ENCODE results near the gene TF. TPM values are rescaled to one million over a fixed set of nuclear protein-coding genes. Genes with fewer than 3 reads are reported as not detected.

Gene TF
- total RNA-seq, 1 donor from 2014 or later, result 3.9 TPM

DNA sequence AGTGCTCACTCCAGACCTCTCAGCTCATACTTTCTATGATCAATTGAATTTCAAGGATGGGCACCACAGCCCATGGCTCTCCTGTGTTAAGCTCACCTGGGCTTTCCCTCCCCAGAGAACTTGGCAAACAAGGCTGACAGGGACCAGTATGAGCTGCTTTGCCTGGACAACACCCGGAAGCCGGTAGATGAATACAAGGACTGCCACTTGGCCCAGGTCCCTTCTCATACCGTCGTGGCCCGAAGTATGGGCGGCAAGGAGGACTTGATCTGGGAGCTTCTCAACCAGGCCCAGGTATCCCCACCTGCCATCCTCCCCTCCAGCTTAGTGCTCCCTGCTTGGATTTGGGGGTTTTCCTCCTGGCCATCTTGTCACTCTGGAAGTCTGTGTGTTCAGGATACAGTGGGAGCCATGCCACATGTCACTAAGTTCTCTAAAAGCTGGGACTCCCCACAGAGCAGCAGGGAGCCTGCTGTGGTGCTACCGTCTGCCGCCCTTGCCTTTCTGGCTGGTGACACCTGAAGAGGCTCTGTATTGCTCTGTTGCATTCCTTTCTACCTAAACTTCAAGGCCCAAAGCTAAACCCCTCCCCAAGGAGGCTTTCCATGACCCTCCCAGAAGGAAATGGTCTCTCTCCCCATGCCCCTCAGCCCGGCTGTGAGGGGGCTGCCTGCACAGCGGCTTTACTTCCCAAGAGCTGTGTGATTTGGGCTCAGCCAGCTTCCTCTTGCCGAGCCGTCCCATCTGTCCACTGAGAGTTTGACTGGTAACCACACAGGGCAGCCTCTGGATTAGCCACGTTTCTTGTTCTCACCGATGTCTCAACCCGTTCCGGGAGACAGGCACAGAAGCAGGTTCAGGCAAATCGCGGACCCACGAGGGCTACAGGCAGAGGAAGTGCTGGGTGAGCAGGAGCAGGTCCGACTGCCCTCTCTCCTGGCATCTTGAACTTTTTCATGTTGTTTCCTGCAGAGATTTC lies 10.8 kb downstream of the TF start:
- H3K9me3 Mint-ChIP-seq (ENCODE audit: unreplicated experiment), result no peaks in the 10 kb centered on the region
- no peaks in the 10 kb centered on the region for H3K4me1 Mint-ChIP-seq (ENCODE audit: unreplicated experiment)

GRCh38 chr3:133757701-133758567 lies 11.7 kb downstream of the TF start:
- Mint-ChIP-seq H3K9me3 (ENCODE audit: unreplicated experiment) (no peaks in the 10 kb centered on the region), H3K27ac (ENCODE audit: unreplicated experiment) (no peak overlapping the region), H3K36me3 (ENCODE audit: low read depth, unreplicated experiment) (no peaks in the 10 kb centered on the region), H3K4me3 (ENCODE audit: unreplicated experiment) (no peak overlapping the region), H3K27me3 (ENCODE audit: unreplicated experiment) (peaks cover 3% of the 10 kb centered on the region), H3K4me1 (ENCODE audit: unreplicated experiment) (no peaks in the 10 kb centered on the region)
- TF ChIP-seq, protein P1, sequence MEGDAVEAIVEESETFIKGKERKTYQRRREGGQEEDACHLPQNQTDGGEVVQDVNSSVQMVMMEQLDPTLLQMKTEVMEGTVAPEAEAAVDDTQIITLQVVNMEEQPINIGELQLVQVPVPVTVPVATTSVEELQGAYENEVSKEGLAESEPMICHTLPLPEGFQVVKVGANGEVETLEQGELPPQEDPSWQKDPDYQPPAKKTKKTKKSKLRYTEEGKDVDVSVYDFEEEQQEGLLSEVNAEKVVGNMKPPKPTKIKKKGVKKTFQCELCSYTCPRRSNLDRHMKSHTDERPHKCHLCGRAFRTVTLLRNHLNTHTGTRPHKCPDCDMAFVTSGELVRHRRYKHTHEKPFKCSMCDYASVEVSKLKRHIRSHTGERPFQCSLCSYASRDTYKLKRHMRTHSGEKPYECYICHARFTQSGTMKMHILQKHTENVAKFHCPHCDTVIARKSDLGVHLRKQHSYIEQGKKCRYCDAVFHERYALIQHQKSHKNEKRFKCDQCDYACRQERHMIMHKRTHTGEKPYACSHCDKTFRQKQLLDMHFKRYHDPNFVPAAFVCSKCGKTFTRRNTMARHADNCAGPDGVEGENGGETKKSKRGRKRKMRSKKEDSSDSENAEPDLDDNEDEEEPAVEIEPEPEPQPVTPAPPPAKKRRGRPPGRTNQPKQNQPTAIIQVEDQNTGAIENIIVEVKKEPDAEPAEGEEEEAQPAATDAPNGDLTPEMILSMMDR (IDR thresholded peaks at IDR 0.05; ENCODE audit: unreplicated experiment), result no peak
- DNase-seq (ENCODE audit: low spot score), result no peak

More for the DNA sequence above, 10.8 kb downstream of the TF start:
- H3K36me3 Mint-ChIP-seq (ENCODE audit: low read depth, unreplicated experiment), result no peaks in the 10 kb centered on the region
- TF ChIP-seq, protein P1 (IDR thresholded peaks at IDR 0.05; ENCODE audit: unreplicated experiment), result no peak
- no peak overlapping the region for H3K27ac Mint-ChIP-seq (ENCODE audit: unreplicated experiment)
- no peak for DNase-seq (ENCODE audit: low spot score)
- peaks cover 3% of the 10 kb centered on the region for H3K27me3 Mint-ChIP-seq (ENCODE audit: unreplicated experiment)
- H3K4me3 Mint-ChIP-seq (ENCODE audit: unreplicated experiment), result no peak overlapping the region

DNA sequence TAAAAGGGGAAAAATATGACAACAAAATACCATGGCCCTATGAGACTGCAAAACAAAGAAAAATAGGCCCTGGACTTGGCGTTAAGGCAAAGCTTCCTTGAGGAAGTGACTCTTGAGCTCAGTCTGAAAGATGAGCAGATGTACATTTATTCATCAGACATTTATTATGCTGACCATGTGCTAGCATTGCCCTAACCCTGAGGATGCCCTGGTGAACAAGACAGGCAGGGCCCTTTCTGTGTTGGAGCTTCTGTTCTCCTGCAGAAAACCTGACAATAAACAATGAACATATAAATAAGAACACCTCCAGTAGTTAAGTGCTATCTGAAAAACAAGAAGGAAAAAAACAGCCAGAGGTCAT lies 12.4 kb downstream of the TF start:
- Mint-ChIP-seq H3K27ac (ENCODE audit: unreplicated experiment) (no peak overlapping the region), H3K36me3 (ENCODE audit: low read depth, unreplicated experiment) (no peaks in the 10 kb centered on the region), H3K9me3 (ENCODE audit: unreplicated experiment) (no peaks in the 10 kb centered on the region), H3K4me1 (ENCODE audit: unreplicated experiment) (no peaks in the 10 kb centered on the region), H3K4me3 (ENCODE audit: unreplicated experiment) (no peak overlapping the region), H3K27me3 (ENCODE audit: unreplicated experiment) (peaks cover 4% of the 10 kb centered on the region)
- TF ChIP-seq, protein P1 (IDR thresholded peaks at IDR 0.05; ENCODE audit: unreplicated experiment), result no peak
- no peak for DNase-seq (ENCODE audit: low spot score)

DNA sequence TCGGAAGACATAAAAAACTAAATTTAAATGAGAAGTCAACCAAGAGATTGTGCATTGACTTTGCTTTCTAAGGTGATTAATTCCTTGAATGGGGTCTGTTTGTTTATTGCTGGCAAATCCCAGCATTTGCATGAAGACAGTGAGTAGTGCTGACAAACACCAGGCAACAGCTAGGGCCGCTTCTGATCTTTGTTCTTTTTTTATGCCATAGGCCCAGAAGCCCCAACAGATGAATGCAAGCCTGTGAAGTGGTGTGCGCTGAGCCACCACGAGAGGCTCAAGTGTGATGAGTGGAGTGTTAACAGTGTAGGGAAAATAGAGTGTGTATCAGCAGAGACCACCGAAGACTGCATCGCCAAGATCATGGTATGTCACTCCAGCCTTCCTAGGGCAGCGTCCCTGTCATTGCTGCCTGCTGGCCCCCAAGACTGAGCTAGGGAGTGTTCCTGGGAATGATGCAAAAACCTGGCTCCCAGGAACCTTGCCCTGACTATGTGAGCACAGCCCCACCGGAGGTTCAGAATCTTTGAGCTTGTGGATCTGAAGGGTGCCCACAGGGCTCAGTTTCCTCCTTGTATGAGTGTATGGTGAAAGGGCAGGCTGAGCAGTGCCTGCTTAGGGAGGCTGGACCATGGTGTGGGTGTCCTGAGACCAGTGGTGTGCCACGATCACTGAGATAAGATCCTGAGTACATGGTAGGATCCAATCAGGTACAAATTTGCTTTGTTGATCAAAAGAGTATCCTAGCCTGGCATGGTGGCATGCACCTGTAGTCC lies 13.0 kb downstream of the TF start:
- Mint-ChIP-seq H3K36me3 (ENCODE audit: low read depth, unreplicated experiment) (no peaks in the 10 kb centered on the region), H3K27ac (ENCODE audit: unreplicated experiment) (no peak overlapping the region)

More for the DNA sequence above, 13.0 kb downstream of the TF start:
- no peak for DNase-seq (ENCODE audit: low spot score)
- H3K9me3 Mint-ChIP-seq (ENCODE audit: unreplicated experiment), result no peaks in the 10 kb centered on the region
- H3K27me3 Mint-ChIP-seq (ENCODE audit: unreplicated experiment), result peaks cover 4% of the 10 kb centered on the region
- TF ChIP-seq, protein P1 (IDR thresholded peaks at IDR 0.05; ENCODE audit: unreplicated experiment), result no peak
- no peak overlapping the region for H3K4me3 Mint-ChIP-seq (ENCODE audit: unreplicated experiment)
- H3K4me1 Mint-ChIP-seq (ENCODE audit: unreplicated experiment), result no peaks in the 10 kb centered on the region

All from endothelial cell (in vitro differentiated cells).